AG04450 (cell line): Measurements from ENCODE around the gene RIPK3. TPM values are rescaled to one million over a fixed set of nuclear protein-coding genes. Genes with fewer than 3 reads are reported as not detected.

Source experiments
- CTCF ChIA-PET: fragments of 300-600, 350-600 bp; formaldehyde crosslinking; extraction: SDS; loops from one replicate; lab custom pipeline; 2022; ENCODE audit warnings: antibody characterized with exemption, inconsistent platforms; lab: Charles Lee
- POLR2A ChIA-PET: fragments of 350-600 bp; formaldehyde crosslinking; extraction: SDS; loops from one replicate; lab custom pipeline; 2021; ENCODE audit warnings: antibody characterized with exemption, inconsistent platforms; lab: Yijun Ruan, JAX
- DNase-seq: peaks from one replicate; pipeline ENCODE4 v3.0.0-alpha.2; 2011; ENCODE audit warnings: low read depth, low spot score
- H3K27ac ChIP-seq: one replicate; pipeline ENCODE4 v1.5.1; 2012; ENCODE audit warnings: low read depth, low read length, control low read depth
- H3K27me3 ChIP-seq: one replicate; pipeline ENCODE4 v1.6.0; 2012; ENCODE audit warnings: low read length; ENCODE audit not compliant: control insufficient read depth, insufficient read depth
- H3K4me3 ChIP-seq: 2 replicates; pipeline ENCODE4 v1.5.1; 2011; ENCODE audit warnings: mild to moderate bottlenecking, low read depth, low read length, control low read depth
- H3K9me3 ChIP-seq: 2 replicates; pipeline ENCODE4 v1.5.1; 2012; ENCODE audit warnings: low read length; ENCODE audit not compliant: control insufficient read depth, insufficient read depth
- polyA plus RNA-seq: library from polyadenylated mRNA; depleted of rRNA; stranded (reverse); fragments of >200 nt; gene quantifications from 2 replicates; pipeline ENCODE4 v1.2.3, GENCODE V29; 2011
- TF ChIP-seq, protein P1 (sequence below): IDR thresholded peaks from 2 replicates; pipeline ENCODE4 v1.5.1; 2011; ENCODE audit warnings: low read depth, low read length, control low read depth, inconsistent platforms

The RIPK3 gene
- polyA plus RNA-seq, 1 experiment, result not detected

GRCh38 chr14:24342889-24343288 lies 3.1 kb upstream of the RIPK3 start:
- Histone ChIP-seq H3K9me3 (no peaks in the 10 kb centered on the region; the same call in 1 of the 2 replicates), H3K27ac (no peak overlapping the region), H3K27me3 (peaks cover 68% of the 10 kb centered on the region), H3K4me3 (no peak overlapping the region)
- TF ChIP-seq, protein P1, sequence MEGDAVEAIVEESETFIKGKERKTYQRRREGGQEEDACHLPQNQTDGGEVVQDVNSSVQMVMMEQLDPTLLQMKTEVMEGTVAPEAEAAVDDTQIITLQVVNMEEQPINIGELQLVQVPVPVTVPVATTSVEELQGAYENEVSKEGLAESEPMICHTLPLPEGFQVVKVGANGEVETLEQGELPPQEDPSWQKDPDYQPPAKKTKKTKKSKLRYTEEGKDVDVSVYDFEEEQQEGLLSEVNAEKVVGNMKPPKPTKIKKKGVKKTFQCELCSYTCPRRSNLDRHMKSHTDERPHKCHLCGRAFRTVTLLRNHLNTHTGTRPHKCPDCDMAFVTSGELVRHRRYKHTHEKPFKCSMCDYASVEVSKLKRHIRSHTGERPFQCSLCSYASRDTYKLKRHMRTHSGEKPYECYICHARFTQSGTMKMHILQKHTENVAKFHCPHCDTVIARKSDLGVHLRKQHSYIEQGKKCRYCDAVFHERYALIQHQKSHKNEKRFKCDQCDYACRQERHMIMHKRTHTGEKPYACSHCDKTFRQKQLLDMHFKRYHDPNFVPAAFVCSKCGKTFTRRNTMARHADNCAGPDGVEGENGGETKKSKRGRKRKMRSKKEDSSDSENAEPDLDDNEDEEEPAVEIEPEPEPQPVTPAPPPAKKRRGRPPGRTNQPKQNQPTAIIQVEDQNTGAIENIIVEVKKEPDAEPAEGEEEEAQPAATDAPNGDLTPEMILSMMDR, result no peak
- ChIA-PET POLR2A (no interaction called here), CTCF (interaction anchor here (0.9 to 21.9 kb wide), 4 partner anchors 9 to 90 kb away, joined by 3 to 712 read pairs (median 44); partner anchors contain the start of genes ADCY4, CBLN3 and KHNYN)
- no peak for DNase-seq

- Histone ChIP-seq H3K27me3 (peaks cover 73% of the 10 kb centered on the region), H3K4me3 (no peak overlapping the region), H3K9me3 (no peaks in the 10 kb centered on the region; the same call in 1 of the 2 replicates), H3K27ac (no peak overlapping the region)
- DNase-seq, result no peak
- POLR2A ChIA-PET, result interaction anchor here (1.3 kb wide), 1 partner anchor 97 kb away, joined by 3 read pairs; no protein-coding TSS in a partner anchor
- CTCF ChIA-PET, result interaction anchor here (0.5 to 21.9 kb wide), 5 partner anchors 8 to 355 kb away, joined by 3 to 712 read pairs (median 12); partner anchors contain the start of genes CBLN3 and KHNYN
- TF ChIP-seq, protein P1, result no peak
Measured at GRCh38 chr14:24340606-24341005, 815 bp upstream of the RIPK3 start.

DNA sequence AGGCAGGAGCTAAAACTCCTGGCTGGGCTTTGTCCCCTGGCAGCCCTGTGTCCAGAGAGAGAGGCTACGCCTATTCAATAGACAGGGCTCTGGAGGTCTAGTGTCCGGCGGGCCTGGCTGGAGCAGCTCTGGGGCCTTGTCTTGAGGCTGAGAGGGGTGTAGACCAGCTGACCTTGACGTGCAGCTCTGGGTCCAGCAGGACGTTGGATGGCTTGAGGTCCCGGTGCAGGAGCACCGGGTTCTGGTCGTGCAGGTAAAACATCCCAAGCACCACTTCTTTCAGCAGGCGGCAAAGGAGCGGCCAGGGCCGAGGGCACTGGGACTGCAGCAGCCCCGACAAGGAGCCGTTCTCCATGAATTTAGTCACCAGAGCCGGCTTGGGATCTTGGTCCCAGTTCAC lies 948 bp downstream of the RIPK3 start:
- H3K27ac ChIP-seq, result no peak overlapping the region
- ChIA-PET CTCF (interaction anchor here (1.1 to 21.9 kb wide), 3 partner anchors 27 to 94 kb away, joined by 4 to 712 read pairs (median 12); partner anchors contain the start of genes CBLN3, CIDEB and KHNYN), POLR2A (no interaction called here)
- H3K27me3 ChIP-seq, result peaks cover 80% of the 10 kb centered on the region
- H3K4me3 ChIP-seq, result no peak overlapping the region
- DNase-seq, result no peak
- no peaks in the 10 kb centered on the region; the same call in 1 of the 2 replicates for H3K9me3 ChIP-seq
- TF ChIP-seq, protein P1, result no peak

DNA sequence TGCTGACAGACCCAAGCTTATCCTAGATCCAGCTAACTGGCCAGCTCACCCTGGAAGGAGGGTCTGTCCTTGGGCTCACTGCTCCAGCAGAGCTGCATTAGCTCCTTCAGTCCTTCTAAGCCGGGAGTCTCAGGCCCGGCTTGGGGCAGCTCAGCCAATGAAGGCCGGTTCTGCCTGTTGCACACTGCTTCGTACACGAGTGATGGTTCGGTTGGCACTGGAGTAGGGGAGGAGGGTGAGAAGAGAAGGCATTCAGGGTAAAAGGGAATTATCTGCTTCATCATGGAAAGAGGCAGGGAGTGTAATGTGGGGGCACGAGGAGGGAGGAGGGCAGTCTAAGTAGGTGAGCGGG lies 2.0 kb downstream of the RIPK3 start:
- H3K4me3 ChIP-seq, result no peak overlapping the region
- H3K27me3 ChIP-seq, result peaks cover 84% of the 10 kb centered on the region
- POLR2A ChIA-PET, result no interaction called here
- H3K9me3 ChIP-seq, result no peaks in the 10 kb centered on the region; the same call in 1 of the 2 replicates
- TF ChIP-seq, protein P1, result no peak
- no peak overlapping the region for H3K27ac ChIP-seq
- CTCF ChIA-PET, result interaction anchor here (0.6 to 21.9 kb wide), 3 partner anchors 10 to 95 kb away, joined by 3 to 712 read pairs (median 3); partner anchors contain the start of genes CBLN3 and KHNYN
- no peak for DNase-seq

DNA sequence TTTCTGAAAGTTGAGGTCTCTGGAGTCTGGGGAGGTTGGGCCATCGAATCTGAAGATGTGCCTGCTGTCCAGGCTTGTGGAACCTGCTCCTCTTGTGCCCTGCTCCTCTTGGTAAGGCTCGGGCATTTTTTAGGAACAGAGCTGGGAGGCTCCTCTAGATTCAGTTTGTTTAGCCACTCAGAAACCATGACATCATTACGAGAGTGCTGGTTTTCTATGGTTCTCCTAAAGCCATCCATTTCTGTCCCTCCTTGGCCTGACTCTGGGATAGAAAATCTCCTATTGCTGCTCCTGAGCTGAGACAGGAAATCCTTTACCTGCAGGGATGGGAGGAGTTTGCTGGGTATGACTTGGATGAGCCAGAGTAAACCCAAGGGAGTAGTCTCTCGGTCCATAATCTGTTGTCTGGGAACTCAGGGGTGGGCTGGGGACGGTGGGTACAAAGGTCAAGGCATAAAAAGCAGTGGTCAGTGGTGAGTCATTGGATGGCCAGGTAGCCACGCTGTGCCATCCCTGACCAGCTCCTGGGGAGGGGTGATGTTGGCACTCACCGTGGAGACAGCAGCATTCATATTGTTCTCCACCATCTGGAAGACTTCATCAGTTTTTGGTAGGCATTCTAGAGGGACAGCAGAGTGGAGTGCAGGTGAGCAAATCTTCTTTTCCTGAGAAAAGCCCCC lies 2.5 kb downstream of the RIPK3 start:
- TF ChIP-seq, protein P1, result no peak
- Histone ChIP-seq H3K27me3 (peaks cover 88% of the 10 kb centered on the region), H3K27ac (no peak overlapping the region), H3K9me3 (no peaks in the 10 kb centered on the region; the same call in 1 of the 2 replicates), H3K4me3 (no peak overlapping the region)
- CTCF ChIA-PET, result interaction anchor here (0.6 to 21.9 kb wide), 4 partner anchors 9 to 96 kb away, joined by 3 to 712 read pairs (median 38); partner anchors contain the start of genes CBLN3 and KHNYN
- POLR2A ChIA-PET, result interaction anchor here (0.7 kb wide), 1 partner anchor 92 kb away, joined by 3 read pairs; the partner anchor contains the start of genes CBLN3 and KHNYN
- no peak for DNase-seq
